ENCODE measurements around the gene TTC39A. TPM values are rescaled to one million over a fixed set of nuclear protein-coding genes. Genes with fewer than 3 reads are reported as not detected.

TTC39A gene
- total RNA-seq, 3 donors from 2014 or later (not counting 1 experiment from before 2014, with no cell fraction given) = 0.38 TPM; not detected in 2

DNA sequence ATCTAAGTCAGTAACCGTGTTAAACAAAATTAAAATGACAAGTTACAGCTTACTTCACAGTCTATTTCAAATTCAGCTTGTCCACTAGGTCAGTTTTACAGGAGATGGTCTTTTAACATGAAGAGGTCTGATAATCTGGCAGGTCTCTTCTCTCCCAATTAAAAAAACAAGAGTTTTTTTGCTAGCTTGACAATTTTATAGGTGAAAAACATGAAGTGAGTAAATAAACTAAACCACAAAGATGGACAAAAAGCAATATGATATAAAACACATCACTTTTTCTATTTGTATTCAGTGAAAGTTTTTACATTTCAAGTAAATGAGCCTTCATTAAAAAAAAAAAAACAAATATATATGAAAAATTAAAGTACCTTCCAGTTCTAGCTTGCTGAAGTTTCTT is 25.0 kb upstream of the TTC39A start:
- no peak overlapping the region for H3K4me3 ChIP-seq (ENCODE audit: low read length)
- Mint-ChIP-seq H3K36me3 (peaks cover 15% of the 10 kb centered on the region), H3K4me3 (no peak overlapping the region), H3K27ac (no peak overlapping the region), H3K27me3 (ENCODE audit: low read depth in 2 of 2) (no peaks in the 10 kb centered on the region), H3K4me1 (peaks cover 0 to 5% of the 10 kb centered on the region in 2 donors), H3K9me3 (no peaks in the 10 kb centered on the region)
- peaks cover 36% of the 10 kb centered on the region for H3K36me3 ChIP-seq (ENCODE audit: control insufficient read depth, insufficient read depth, low read length)
- H3K27ac ChIP-seq (ENCODE audit: low read length) = no peak overlapping the region
- no peak for DNase-seq
- TF ChIP-seq, protein P1, sequence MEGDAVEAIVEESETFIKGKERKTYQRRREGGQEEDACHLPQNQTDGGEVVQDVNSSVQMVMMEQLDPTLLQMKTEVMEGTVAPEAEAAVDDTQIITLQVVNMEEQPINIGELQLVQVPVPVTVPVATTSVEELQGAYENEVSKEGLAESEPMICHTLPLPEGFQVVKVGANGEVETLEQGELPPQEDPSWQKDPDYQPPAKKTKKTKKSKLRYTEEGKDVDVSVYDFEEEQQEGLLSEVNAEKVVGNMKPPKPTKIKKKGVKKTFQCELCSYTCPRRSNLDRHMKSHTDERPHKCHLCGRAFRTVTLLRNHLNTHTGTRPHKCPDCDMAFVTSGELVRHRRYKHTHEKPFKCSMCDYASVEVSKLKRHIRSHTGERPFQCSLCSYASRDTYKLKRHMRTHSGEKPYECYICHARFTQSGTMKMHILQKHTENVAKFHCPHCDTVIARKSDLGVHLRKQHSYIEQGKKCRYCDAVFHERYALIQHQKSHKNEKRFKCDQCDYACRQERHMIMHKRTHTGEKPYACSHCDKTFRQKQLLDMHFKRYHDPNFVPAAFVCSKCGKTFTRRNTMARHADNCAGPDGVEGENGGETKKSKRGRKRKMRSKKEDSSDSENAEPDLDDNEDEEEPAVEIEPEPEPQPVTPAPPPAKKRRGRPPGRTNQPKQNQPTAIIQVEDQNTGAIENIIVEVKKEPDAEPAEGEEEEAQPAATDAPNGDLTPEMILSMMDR (IDR thresholded peaks at IDR 0.05) = no peak
- no peak for ATAC-seq
- intact Hi-C loops (cut with micrococcal nuclease) = no loop called here
- H3K9me3 ChIP-seq (ENCODE audit: control insufficient read depth, insufficient read depth, low read length) = no peaks in the 10 kb centered on the region
- H3K27me3 ChIP-seq (ENCODE audit: control insufficient read depth, insufficient read depth, low read length) = no peaks in the 10 kb centered on the region
- H3K4me1 ChIP-seq (ENCODE audit: control insufficient read depth, insufficient read depth, low read length) = no peaks in the 10 kb centered on the region
- no CpG with 5 or more reads among the region's 1 CpG for WGBS (ENCODE audit: insufficient coverage)

DNA sequence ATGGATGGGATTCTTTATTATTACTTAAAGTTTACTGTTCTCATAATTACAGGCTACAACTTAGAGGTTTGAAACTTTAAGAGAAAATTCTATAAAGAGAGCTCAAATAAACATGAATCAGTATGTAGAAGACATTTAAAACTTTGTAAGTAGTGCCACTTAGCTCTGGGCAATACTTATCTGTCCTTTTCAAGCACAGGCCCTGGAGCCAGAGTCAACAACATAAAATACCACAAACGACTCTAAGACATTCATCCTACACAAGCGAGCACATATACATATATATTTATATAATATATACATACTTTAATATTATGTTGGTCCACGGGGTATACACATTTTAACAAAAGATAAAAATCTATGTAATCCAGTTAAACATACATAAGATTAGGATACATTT is 24.1 kb upstream of the TTC39A start:
- TF ChIP-seq, protein P1 (IDR thresholded peaks at IDR 0.05) = no peak
- DNase-seq (no peak), ATAC-seq (no peak)
- H3K27ac Mint-ChIP-seq = no peak overlapping the region
- H3K4me3 Mint-ChIP-seq = no peak overlapping the region
- intact Hi-C loops (cut with micrococcal nuclease) = no loop called here
- Histone ChIP-seq H3K27me3 (ENCODE audit: control insufficient read depth, insufficient read depth, low read length) (no peaks in the 10 kb centered on the region), H3K36me3 (ENCODE audit: control insufficient read depth, insufficient read depth, low read length) (peaks cover 31% of the 10 kb centered on the region), H3K4me1 (ENCODE audit: control insufficient read depth, insufficient read depth, low read length) (no peaks in the 10 kb centered on the region), H3K27ac (ENCODE audit: low read length) (no peak overlapping the region), H3K9me3 (ENCODE audit: control insufficient read depth, insufficient read depth, low read length) (no peaks in the 10 kb centered on the region), H3K4me3 (ENCODE audit: low read length) (no peak overlapping the region)
- no peaks in the 10 kb centered on the region for H3K9me3 Mint-ChIP-seq
- peaks cover 0 to 5% of the 10 kb centered on the region in 2 donors for H3K4me1 Mint-ChIP-seq
- WGBS (ENCODE audit: insufficient coverage) = no CpG with 5 or more reads among the region's 3 CpGs
- H3K27me3 Mint-ChIP-seq (ENCODE audit: low read depth in 2 of 2) = no peaks in the 10 kb centered on the region
- H3K36me3 Mint-ChIP-seq = peaks cover 14% of the 10 kb centered on the region

DNA sequence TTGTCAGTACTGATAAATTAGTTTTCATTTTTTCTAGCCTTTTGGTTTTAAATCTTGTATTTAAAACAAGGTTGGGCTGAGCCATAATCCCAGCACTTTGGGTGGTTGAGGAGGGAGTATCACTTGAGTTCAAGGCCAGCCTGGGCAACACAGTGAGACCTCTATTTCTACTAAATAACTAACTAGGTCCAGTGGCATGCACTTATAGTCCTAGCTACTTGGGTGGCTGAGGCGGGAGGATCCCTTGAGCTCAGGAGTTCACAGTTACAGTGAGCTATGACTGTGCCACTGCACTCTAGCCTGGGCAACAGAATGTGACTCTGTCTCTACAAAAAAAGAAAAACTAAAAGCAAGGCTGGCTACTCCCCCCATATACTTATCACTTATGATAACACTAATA is 21.5 kb upstream of the TTC39A start:
- H3K9me3 Mint-ChIP-seq = no peaks in the 10 kb centered on the region
- WGBS (ENCODE audit: insufficient coverage) = 100% methylated on average over 1 of the region's 1 CpG
- H3K27ac Mint-ChIP-seq = peak overlapping the region in 1 of 2 donors; percentile 8
- Histone ChIP-seq H3K27me3 (ENCODE audit: control insufficient read depth, insufficient read depth, low read length) (no peaks in the 10 kb centered on the region), H3K36me3 (ENCODE audit: control insufficient read depth, insufficient read depth, low read length) (peaks cover 29% of the 10 kb centered on the region), H3K4me1 (ENCODE audit: control insufficient read depth, insufficient read depth, low read length) (no peaks in the 10 kb centered on the region), H3K4me3 (ENCODE audit: low read length) (no peak overlapping the region), H3K9me3 (ENCODE audit: control insufficient read depth, insufficient read depth, low read length) (no peaks in the 10 kb centered on the region), H3K27ac (ENCODE audit: low read length) (no peak overlapping the region)
- no peak overlapping the region for H3K4me3 Mint-ChIP-seq
- H3K4me1 Mint-ChIP-seq = peaks cover 0 to 5% of the 10 kb centered on the region in 2 donors
- TF ChIP-seq, protein P1 (IDR thresholded peaks at IDR 0.05) = no peak
- ATAC-seq (no peak), DNase-seq (no peak)
- intact Hi-C loops (cut with micrococcal nuclease) = no loop called here
- H3K36me3 Mint-ChIP-seq = peaks cover 14% of the 10 kb centered on the region
- peaks cover 0 to 5% of the 10 kb centered on the region in 2 donors for H3K27me3 Mint-ChIP-seq (ENCODE audit: low read depth in 2 of 2)

DNA sequence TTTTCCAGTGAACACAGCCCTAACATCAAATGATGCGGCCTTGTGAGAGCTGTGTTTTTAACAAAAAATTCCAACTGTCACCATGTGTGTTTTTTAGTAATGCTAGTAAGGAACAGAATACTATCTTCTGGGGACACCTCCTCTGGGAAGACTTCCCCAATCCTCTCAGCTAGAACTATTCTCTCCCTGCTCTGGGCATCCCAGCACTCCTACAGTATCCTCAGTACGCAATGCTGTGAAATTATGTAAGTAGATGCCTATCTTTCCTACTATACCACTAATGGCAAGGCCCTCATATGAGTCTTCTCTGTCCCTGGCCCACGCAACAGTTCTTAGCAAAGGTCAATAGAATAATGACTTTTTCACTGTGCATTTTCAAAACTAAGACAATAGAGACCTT is 19.5 kb upstream of the TTC39A start:
- Mint-ChIP-seq H3K27ac (no peak overlapping the region), H3K36me3 (no peaks in the 10 kb centered on the region), H3K9me3 (no peaks in the 10 kb centered on the region), H3K27me3 (ENCODE audit: low read depth in 2 of 2) (peaks cover 6 to 15% of the 10 kb centered on the region in 2 donors), H3K4me3 (no peak overlapping the region), H3K4me1 (peaks cover 0 to 5% of the 10 kb centered on the region in 2 donors)
- Histone ChIP-seq H3K9me3 (ENCODE audit: control insufficient read depth, insufficient read depth, low read length) (no peaks in the 10 kb centered on the region), H3K36me3 (ENCODE audit: control insufficient read depth, insufficient read depth, low read length) (peaks cover 12% of the 10 kb centered on the region), H3K27ac (ENCODE audit: low read length) (no peak overlapping the region), H3K4me1 (ENCODE audit: control insufficient read depth, insufficient read depth, low read length) (peaks cover 3% of the 10 kb centered on the region), H3K27me3 (ENCODE audit: control insufficient read depth, insufficient read depth, low read length) (peaks cover 9% of the 10 kb centered on the region), H3K4me3 (ENCODE audit: low read length) (no peak overlapping the region)
- no peak for DNase-seq
- intact Hi-C loops (cut with micrococcal nuclease) = no loop called here
- ATAC-seq = no peak
- TF ChIP-seq, protein P1 (IDR thresholded peaks at IDR 0.05) = no peak
- WGBS (ENCODE audit: insufficient coverage) = 96% methylated on average over 3 of the region's 3 CpGs
